Neural cell (in vitro differentiated cells): ENCODE results near the gene KCTD18. TPM values are rescaled to one million over a fixed set of nuclear protein-coding genes. Genes with fewer than 3 reads are reported as not detected.

Source experiments
- H2AFZ ChIP-seq: fragments of 200-600, 300-800 bp; sonication (generic), shearing (Covaris generic); 2 replicates; pipeline ENCODE4 v1.6.0; 2014; ENCODE audit warnings: low read depth, mild to moderate bottlenecking, antibody characterized with exemption, low read length, moderate library complexity
- H3F3A ChIP-seq: fragments of 200-600 bp; shearing (Covaris generic); 2 replicates; pipeline ENCODE4 v1.6.1; 2016; ENCODE audit warnings: mild to moderate bottlenecking, moderate library complexity, mixed read lengths, antibody characterized with exemption, low read length; ENCODE audit not compliant: insufficient read depth, poor library complexity, severe bottlenecking
- H3K27ac ChIP-seq: fragments of 200-600, 300-800 bp; sonication (generic), shearing (Covaris generic); 2 replicates; pipeline ENCODE4 v1.5.1; 2014; ENCODE audit warnings: mild to moderate bottlenecking, low read length, moderate library complexity
- H3K27me3 ChIP-seq: fragments of 300-800, 200-600 bp; sonication (generic), shearing (Covaris generic); 2 replicates; pipeline ENCODE4 v1.6.0; 2014; ENCODE audit warnings: mild to moderate bottlenecking, low read depth, low read length, moderate library complexity; ENCODE audit not compliant: insufficient read depth
- H3K36me3 ChIP-seq: fragments of 300-800, 200-600 bp; sonication (generic), shearing (Covaris generic); 2 replicates; pipeline ENCODE4 v1.5.1; 2014; ENCODE audit warnings: mild to moderate bottlenecking, antibody characterized with exemption, low read length, moderate library complexity; ENCODE audit not compliant: insufficient read depth
- H3K4me2 ChIP-seq: fragments of 300-800, 200-600 bp; sonication (generic), shearing (Covaris generic); 2 replicates; pipeline ENCODE4 v1.6.0; 2014; ENCODE audit warnings: mild to moderate bottlenecking, low read length
- H3K4me3 ChIP-seq: fragments of 300-800, 200-600 bp; sonication (generic), shearing (Covaris generic); 2 replicates; pipeline ENCODE4 v1.5.1; 2014; ENCODE audit warnings: mild to moderate bottlenecking, low read length, moderate library complexity
- H3K79me2 ChIP-seq: fragments of 200-600 bp; shearing (Covaris generic); replicated peaks from 2 replicates; pipeline ENCODE4 v1.6.0; 2014; ENCODE audit warnings: mild to moderate bottlenecking, low read length, moderate library complexity; ENCODE audit not compliant: insufficient read depth
- H3K9ac ChIP-seq: fragments of 300-800, 200-600 bp; sonication (generic), shearing (Covaris generic); 2 replicates; pipeline ENCODE4 v1.6.1; 2016; ENCODE audit warnings: mild to moderate bottlenecking, low read length, mixed read lengths
- H3K9me2 ChIP-seq: fragments of 200-600 bp; shearing (Covaris generic); 2 replicates; pipeline ENCODE4 v1.6.1; 2016; ENCODE audit warnings: mild to moderate bottlenecking, low read length, mixed read lengths; ENCODE audit not compliant: insufficient read depth
- H3K9me3 ChIP-seq: fragments of 200-600, 300-800 bp; sonication (generic), shearing (Covaris generic); 2 replicates; pipeline ENCODE4 v1.6.1; 2016; ENCODE audit warnings: mild to moderate bottlenecking, mixed run types, low read length, moderate library complexity, mixed read lengths
- H4K20me1 ChIP-seq: fragments of 200-600 bp; shearing (Covaris generic); 2 replicates; pipeline ENCODE4 v1.6.1; 2016; ENCODE audit warnings: mild to moderate bottlenecking, mixed run types; ENCODE audit not compliant: insufficient read depth
- CTCF ChIP-seq: fragments of 450-650 bp; IDR thresholded peaks from 2 replicates; pipeline ENCODE4 v1.5.1; 2014; ENCODE audit warnings: antibody characterized with exemption, mild to moderate bottlenecking, moderate library complexity; ENCODE audit not compliant: poor library complexity, severe bottlenecking
- EP300 ChIP-seq: fragments of 450-650 bp; conservative IDR thresholded peaks from 2 replicates; pipeline ENCODE4 v1.6.1; 2014; ENCODE audit warnings: antibody characterized with exemption, mild to moderate bottlenecking, moderate library complexity; ENCODE audit not compliant: poor library complexity, severe bottlenecking
- EZH2 ChIP-seq: fragments of 200-600, 300-800 bp; shearing (Covaris generic), sonication (generic); IDR thresholded peaks from 2 replicates; pipeline ENCODE4 v1.6.1; 2014; ENCODE audit warnings: antibody characterized with exemption, low read length, borderline replicate concordance, mild to moderate bottlenecking; ENCODE audit not compliant: insufficient read depth, poor library complexity, severe bottlenecking
- MXI1 ChIP-seq: fragments of 450-650 bp; conservative IDR thresholded peaks from 2 replicates; pipeline ENCODE4 v1.6.1; 2014; ENCODE audit warnings: antibody characterized with exemption, mild to moderate bottlenecking; ENCODE audit not compliant: poor library complexity, severe bottlenecking
- POLR2AphosphoS5 ChIP-seq: IDR thresholded peaks from 2 replicates; pipeline ENCODE4 v1.6.1; 2012
- RAD21 ChIP-seq: fragments of 450-650 bp; conservative IDR thresholded peaks from 2 replicates; pipeline ENCODE4 v1.6.1; 2014; ENCODE audit warnings: antibody characterized with exemption, mild to moderate bottlenecking, moderate library complexity
- REST ChIP-seq: IDR thresholded peaks from 2 replicates; pipeline ENCODE4 v1.6.1; 2012; ENCODE audit warnings: borderline replicate concordance
- SMC3 ChIP-seq: fragments of 450-650 bp; conservative IDR thresholded peaks from 2 replicates; pipeline ENCODE4 v1.6.1; 2014; ENCODE audit warnings: antibody characterized with exemption, mild to moderate bottlenecking, moderate library complexity; ENCODE audit not compliant: poor library complexity
- TAF1 ChIP-seq: IDR thresholded peaks from 2 replicates; pipeline ENCODE4 v1.6.1; 2012; ENCODE audit warnings: low read depth
- polyA plus RNA-seq: library from polyadenylated mRNA; depleted of rRNA; stranded (reverse); fragments of >200 nt; gene quantifications from 2 replicates; pipeline ENCODE4 v1.2.3, GENCODE V29; 2014

Gene KCTD18
- polyA plus RNA-seq, 1 donor from 2014 or later, result 17.0 TPM

GRCh38 chr2:200446612-200447011, 63.3 kb downstream of the KCTD18 start:
- H3K27ac ChIP-seq, result no peak overlapping the region
- H3K9me2 ChIP-seq, result no peaks in the 10 kb centered on the region
- H3K9ac ChIP-seq, result no peak overlapping the region
- H3K9me3 ChIP-seq, result no peaks in the 10 kb centered on the region
- no peaks in the 10 kb centered on the region for H4K20me1 ChIP-seq
- H3K79me2 ChIP-seq, result no peaks in the 10 kb centered on the region
- H3K27me3 ChIP-seq, result no peaks in the 10 kb centered on the region
- no peaks in the 10 kb centered on the region for H3F3A ChIP-seq
- no peak overlapping the region for H2AFZ ChIP-seq
- H3K4me2 ChIP-seq, result no peak overlapping the region
- H3K4me3 ChIP-seq, result no peak overlapping the region
- no peak for TF ChIP-seq CTCF
- TF ChIP-seq SMC3, result no peak
- TF ChIP-seq POLR2AphosphoS5, result no peak
- TF ChIP-seq MXI1, result no peak
- TF ChIP-seq REST, result no peak
- no peak for TF ChIP-seq EP300
- no peak for TF ChIP-seq RAD21
- TF ChIP-seq EZH2, result no peak
- H3K36me3 ChIP-seq, result no peaks in the 10 kb centered on the region

- no peaks in the 10 kb centered on the region for H3K27me3 ChIP-seq
- H3F3A ChIP-seq, result no peaks in the 10 kb centered on the region
- H4K20me1 ChIP-seq, result no peaks in the 10 kb centered on the region
- H3K27ac ChIP-seq, result no peak overlapping the region
- H3K9ac ChIP-seq, result no peak overlapping the region
- H3K9me2 ChIP-seq, result no peaks in the 10 kb centered on the region
- no peaks in the 10 kb centered on the region for H3K36me3 ChIP-seq
- H2AFZ ChIP-seq, result no peak overlapping the region
- no peaks in the 10 kb centered on the region for H3K9me3 ChIP-seq
- H3K79me2 ChIP-seq, result no peaks in the 10 kb centered on the region
- TF ChIP-seq RAD21, result no peak
- no peak for TF ChIP-seq TAF1
- TF ChIP-seq POLR2AphosphoS5, result no peak
- no peak for TF ChIP-seq EZH2
- H3K4me3 ChIP-seq, result no peak overlapping the region
- H3K4me2 ChIP-seq, result no peak overlapping the region
Observed at GRCh38 chr2:200445284-200445683, 64.6 kb downstream of the KCTD18 start.

DNA sequence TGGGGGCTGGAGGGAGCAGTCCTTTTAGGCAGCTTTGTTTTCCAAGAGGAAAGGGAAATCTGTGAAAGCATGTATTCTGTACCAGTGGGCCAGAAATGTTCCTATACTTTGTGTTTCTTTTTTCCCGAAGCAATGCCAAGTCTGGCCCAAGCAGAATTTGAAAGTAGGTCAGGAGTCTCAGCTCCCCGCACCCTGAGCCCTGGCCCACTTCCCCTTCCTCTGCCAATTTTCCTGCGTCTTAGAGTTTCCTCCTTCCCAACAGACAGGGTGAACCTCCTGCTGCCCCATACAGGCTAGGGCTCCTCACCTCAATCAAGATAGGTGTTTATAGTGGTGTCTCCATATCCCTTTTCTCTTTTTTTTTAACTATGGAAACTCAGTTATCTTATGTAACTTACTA, 65.3 kb downstream of the KCTD18 start:
- Histone ChIP-seq H3K36me3 (no peaks in the 10 kb centered on the region), H3K27ac (no peak overlapping the region)

More for the DNA sequence above, 65.3 kb downstream of the KCTD18 start:
- H3K79me2 ChIP-seq, result no peaks in the 10 kb centered on the region
- no peak overlapping the region for H3K4me2 ChIP-seq
- H3F3A ChIP-seq, result no peaks in the 10 kb centered on the region
- H3K4me3 ChIP-seq, result no peak overlapping the region
- TF ChIP-seq SMC3, result no peak
- no peak for TF ChIP-seq CTCF
- TF ChIP-seq EP300, result no peak
- TF ChIP-seq POLR2AphosphoS5, result no peak
- TF ChIP-seq EZH2, result no peak
- no peak for TF ChIP-seq REST
- TF ChIP-seq MXI1, result no peak
- TF ChIP-seq TAF1, result no peak
- TF ChIP-seq RAD21, result no peak
- no peak overlapping the region for H2AFZ ChIP-seq
- no peaks in the 10 kb centered on the region for H3K9me3 ChIP-seq
- H3K9me2 ChIP-seq, result no peaks in the 10 kb centered on the region
- no peaks in the 10 kb centered on the region for H3K27me3 ChIP-seq
- no peak overlapping the region for H3K9ac ChIP-seq
- H4K20me1 ChIP-seq, result no peaks in the 10 kb centered on the region
